ENCODE data around the gene EGR4. TPM values are rescaled to one million over a fixed set of nuclear protein-coding genes. Genes with fewer than 3 reads are reported as not detected.

EGR4 gene
- total and polyA plus RNA-seq, 2 experiments from 2014 or later: 0.23 TPM; not detected in 1

DNA sequence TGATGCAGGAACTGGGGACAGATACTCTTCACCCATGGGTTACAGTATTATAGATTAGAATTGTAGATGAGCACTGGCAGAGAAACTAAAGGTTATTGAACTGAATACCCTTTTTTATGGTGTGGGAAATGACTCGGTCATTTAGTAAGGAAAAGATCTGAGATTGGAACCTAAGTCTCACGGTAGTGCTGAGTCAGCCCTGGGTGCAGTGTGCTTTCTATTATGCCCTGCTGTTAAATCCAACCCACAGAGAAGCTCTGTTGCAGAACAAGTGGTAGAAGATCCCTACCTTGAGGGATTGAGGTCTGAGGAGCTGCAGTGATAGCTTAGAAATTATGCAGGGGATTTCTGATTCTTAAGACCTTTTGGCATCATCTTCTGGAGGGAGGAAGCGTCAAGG lies 46.5 kb downstream of the EGR4 start (continued):
- TF ChIP-seq ZNF331 (CRISPR knock-in tag; IDR thresholded peaks at IDR 0.05; ENCODE audit: low read depth) (no peak), EZH2 (IDR thresholded peaks at IDR 0.05; ENCODE audit: low read depth, unreplicated experiment) (no peak), JUNB (IDR thresholded peaks at IDR 0.05; ENCODE audit: unreplicated experiment) (no peak), STAT1 (IDR thresholded peaks at IDR 0.05; ENCODE audit: unreplicated experiment) (no peak)

DNA sequence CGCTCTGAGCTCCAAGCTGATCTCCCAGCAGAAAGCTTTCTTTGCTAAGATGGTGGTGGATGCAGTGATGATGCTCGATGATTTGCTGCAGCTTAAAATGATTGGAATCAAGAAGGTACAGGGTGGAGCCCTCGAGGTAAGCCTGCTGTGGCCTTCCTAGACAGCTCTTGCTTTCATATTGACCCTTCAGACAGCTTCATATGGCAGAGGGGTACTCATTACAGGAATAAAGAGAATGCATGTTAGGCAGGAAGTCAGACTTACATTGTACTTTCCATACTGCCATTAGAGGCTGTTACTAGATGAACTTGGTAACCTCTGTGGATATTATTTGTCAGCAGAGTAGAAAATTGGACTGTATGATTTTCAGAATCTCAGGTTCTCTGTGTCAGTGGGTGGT lies 48.8 kb downstream of the EGR4 start:
- ATAC-seq: no peak
- TF ChIP-seq, protein P1, sequence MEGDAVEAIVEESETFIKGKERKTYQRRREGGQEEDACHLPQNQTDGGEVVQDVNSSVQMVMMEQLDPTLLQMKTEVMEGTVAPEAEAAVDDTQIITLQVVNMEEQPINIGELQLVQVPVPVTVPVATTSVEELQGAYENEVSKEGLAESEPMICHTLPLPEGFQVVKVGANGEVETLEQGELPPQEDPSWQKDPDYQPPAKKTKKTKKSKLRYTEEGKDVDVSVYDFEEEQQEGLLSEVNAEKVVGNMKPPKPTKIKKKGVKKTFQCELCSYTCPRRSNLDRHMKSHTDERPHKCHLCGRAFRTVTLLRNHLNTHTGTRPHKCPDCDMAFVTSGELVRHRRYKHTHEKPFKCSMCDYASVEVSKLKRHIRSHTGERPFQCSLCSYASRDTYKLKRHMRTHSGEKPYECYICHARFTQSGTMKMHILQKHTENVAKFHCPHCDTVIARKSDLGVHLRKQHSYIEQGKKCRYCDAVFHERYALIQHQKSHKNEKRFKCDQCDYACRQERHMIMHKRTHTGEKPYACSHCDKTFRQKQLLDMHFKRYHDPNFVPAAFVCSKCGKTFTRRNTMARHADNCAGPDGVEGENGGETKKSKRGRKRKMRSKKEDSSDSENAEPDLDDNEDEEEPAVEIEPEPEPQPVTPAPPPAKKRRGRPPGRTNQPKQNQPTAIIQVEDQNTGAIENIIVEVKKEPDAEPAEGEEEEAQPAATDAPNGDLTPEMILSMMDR (conservative IDR thresholded peaks at IDR 0.05; ENCODE audit: low read depth in 2 of 2): no peak
- TF ChIP-seq, protein P2, sequence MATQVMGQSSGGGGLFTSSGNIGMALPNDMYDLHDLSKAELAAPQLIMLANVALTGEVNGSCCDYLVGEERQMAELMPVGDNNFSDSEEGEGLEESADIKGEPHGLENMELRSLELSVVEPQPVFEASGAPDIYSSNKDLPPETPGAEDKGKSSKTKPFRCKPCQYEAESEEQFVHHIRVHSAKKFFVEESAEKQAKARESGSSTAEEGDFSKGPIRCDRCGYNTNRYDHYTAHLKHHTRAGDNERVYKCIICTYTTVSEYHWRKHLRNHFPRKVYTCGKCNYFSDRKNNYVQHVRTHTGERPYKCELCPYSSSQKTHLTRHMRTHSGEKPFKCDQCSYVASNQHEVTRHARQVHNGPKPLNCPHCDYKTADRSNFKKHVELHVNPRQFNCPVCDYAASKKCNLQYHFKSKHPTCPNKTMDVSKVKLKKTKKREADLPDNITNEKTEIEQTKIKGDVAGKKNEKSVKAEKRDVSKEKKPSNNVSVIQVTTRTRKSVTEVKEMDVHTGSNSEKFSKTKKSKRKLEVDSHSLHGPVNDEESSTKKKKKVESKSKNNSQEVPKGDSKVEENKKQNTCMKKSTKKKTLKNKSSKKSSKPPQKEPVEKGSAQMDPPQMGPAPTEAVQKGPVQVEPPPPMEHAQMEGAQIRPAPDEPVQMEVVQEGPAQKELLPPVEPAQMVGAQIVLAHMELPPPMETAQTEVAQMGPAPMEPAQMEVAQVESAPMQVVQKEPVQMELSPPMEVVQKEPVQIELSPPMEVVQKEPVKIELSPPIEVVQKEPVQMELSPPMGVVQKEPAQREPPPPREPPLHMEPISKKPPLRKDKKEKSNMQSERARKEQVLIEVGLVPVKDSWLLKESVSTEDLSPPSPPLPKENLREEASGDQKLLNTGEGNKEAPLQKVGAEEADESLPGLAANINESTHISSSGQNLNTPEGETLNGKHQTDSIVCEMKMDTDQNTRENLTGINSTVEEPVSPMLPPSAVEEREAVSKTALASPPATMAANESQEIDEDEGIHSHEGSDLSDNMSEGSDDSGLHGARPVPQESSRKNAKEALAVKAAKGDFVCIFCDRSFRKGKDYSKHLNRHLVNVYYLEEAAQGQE (IDR thresholded peaks at IDR 0.05; ENCODE audit: unreplicated experiment): no peak
- no peak for TF ChIP-seq EZH2 (IDR thresholded peaks at IDR 0.05; ENCODE audit: low read depth, unreplicated experiment)
- TF ChIP-seq JUNB (IDR thresholded peaks at IDR 0.05; ENCODE audit: unreplicated experiment): no peak
- TF ChIP-seq STAT1 (IDR thresholded peaks at IDR 0.05; ENCODE audit: unreplicated experiment): no peak
- Histone ChIP-seq H3K9me2 (ENCODE audit: insufficient read depth) (no peaks in the 10 kb centered on the region), H3K4me3 (no peak overlapping the region), H3K4me1 (ENCODE audit: insufficient read depth) (no peaks in the 10 kb centered on the region), H2AFZ (no peak overlapping the region), H3K4me2 (no peak overlapping the region), H4K20me1 (replicated peaks; ENCODE audit: insufficient read depth) (peaks cover 74% of the 10 kb centered on the region), H3K27me3 (ENCODE audit: insufficient read depth) (no peaks in the 10 kb centered on the region), H3K79me2 (replicated peaks; ENCODE audit: insufficient read depth) (peaks cover 33% of the 10 kb centered on the region), H3K27ac (ENCODE audit: low read depth) (no peak overlapping the region), H3F3A (replicated peaks; ENCODE audit: low read depth) (0 out of 2 replicates have a peak, but pooled peaks cover 6% of the 10 kb centered on the region), H3K36me3 (ENCODE audit: insufficient read depth) (peaks cover 88% of the 10 kb centered on the region)
- Mint-ChIP-seq H3K9me3 (no peaks in the 10 kb centered on the region), H3K4me1 (no peaks in the 10 kb centered on the region), H3K4me3 (no peak overlapping the region), H3K27ac (no peak overlapping the region), H3K36me3 (ENCODE audit: low read depth) (peaks cover 91% of the 10 kb centered on the region), H3K27me3 (ENCODE audit: insufficient read depth, low read depth, poor library complexity) (peaks cover 2% of the 10 kb centered on the region)
- DNase-seq (ENCODE audit: low spot score): no peak

DNA sequence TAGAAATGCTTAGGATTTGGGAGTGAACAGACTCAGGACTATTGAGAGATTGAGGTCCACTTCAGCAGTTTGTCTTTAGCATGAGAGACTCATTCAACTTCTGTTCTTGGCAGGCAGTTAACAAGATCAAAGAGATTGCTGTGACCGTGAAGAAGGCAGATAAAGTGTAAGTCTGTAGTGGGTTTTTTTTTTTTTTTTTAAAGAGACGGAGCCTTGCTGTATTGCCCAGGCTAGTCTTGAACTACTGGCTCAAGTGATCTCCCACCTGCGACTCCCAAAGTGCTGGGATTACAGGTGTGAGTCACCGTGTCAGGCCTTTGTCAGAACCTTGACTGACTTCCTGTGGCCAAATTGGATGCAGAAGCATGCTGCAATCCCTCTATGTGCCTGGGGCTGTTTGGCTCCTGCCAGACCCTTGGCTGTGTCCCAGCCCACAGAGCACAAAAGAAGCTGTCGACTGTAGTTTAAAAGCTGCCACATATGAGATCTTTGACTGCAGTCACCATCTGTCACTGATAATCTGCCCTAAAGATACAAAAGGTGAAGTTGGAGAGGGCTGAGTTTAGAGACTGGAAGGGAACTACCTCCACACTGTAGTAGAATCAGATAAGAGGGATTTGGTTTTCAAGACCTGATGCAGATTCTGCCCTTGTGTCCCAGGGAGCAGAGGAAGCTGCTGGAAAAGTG lies 49.3 kb downstream of the EGR4 start:
- Mint-ChIP-seq H3K9me3 (no peaks in the 10 kb centered on the region), H3K4me3 (no peak overlapping the region), H3K27ac (no peak overlapping the region), H3K36me3 (ENCODE audit: low read depth) (peaks cover 91% of the 10 kb centered on the region), H3K27me3 (ENCODE audit: insufficient read depth, low read depth, poor library complexity) (peaks cover 2% of the 10 kb centered on the region), H3K4me1 (no peaks in the 10 kb centered on the region; the same call in 1 of the 3 replicates)
- Histone ChIP-seq H3K4me1 (ENCODE audit: insufficient read depth) (no peaks in the 10 kb centered on the region), H3K4me2 (no peak overlapping the region), H3F3A (replicated peaks; ENCODE audit: low read depth) (peaks cover 6% of the 10 kb centered on the region; the same call in 1 of the 2 replicates), H3K27me3 (ENCODE audit: insufficient read depth) (no peaks in the 10 kb centered on the region), H3K9me2 (ENCODE audit: insufficient read depth) (no peaks in the 10 kb centered on the region), H2AFZ (no peak overlapping the region), H4K20me1 (replicated peaks; ENCODE audit: insufficient read depth) (peaks cover 75% of the 10 kb centered on the region), H3K79me2 (replicated peaks; ENCODE audit: insufficient read depth) (peaks cover 38% of the 10 kb centered on the region), H3K36me3 (ENCODE audit: insufficient read depth) (peaks cover 85% of the 10 kb centered on the region), H3K27ac (ENCODE audit: low read depth) (no peak overlapping the region), H3K4me3 (no peak overlapping the region)
- ATAC-seq: no peak
- no peak for DNase-seq (ENCODE audit: low spot score)
- TF ChIP-seq, protein P2 (IDR thresholded peaks at IDR 0.05; ENCODE audit: unreplicated experiment): no peak
- no peak for TF ChIP-seq ZNF331 (CRISPR knock-in tag; IDR thresholded peaks at IDR 0.05; ENCODE audit: low read depth)
- TF ChIP-seq, protein P1 (conservative IDR thresholded peaks at IDR 0.05; ENCODE audit: low read depth in 2 of 2): no peak

Measured in GM23338 (cell line).